ENCODE measurements around the gene CIPC. TPM values are rescaled to one million over a fixed set of nuclear protein-coding genes. Genes with fewer than 3 reads are reported as not detected.
A peak's percentile ranks its signal among the peaks of the same experiment; 100 is the strongest.

The CIPC gene
- total and polyA plus RNA-seq, 2 donors (not counting 1 experiment from before 2014, with no cell fraction given), result 13.3 to 47.0 TPM

- H3K79me2 ChIP-seq (ENCODE audit: control insufficient read depth, insufficient read depth, low read length), result peaks cover 26% of the 10 kb centered on the region
- Mint-ChIP-seq H3K4me3 (peak overlapping the region; percentile 93), H3K27ac (peak overlapping the region; percentile 94), H3K4me1 (peaks cover 73% of the 10 kb centered on the region), H3K9me3 (ENCODE audit: insufficient read depth) (no peaks in the 10 kb centered on the region), H3K27me3 (peaks cover 4% of the 10 kb centered on the region)
- no peak overlapping the region for H2AFZ ChIP-seq (ENCODE audit: insufficient read depth, low read depth, low read length, poor library complexity, severe bottlenecking)
- ChIA-PET POLR2A (interaction anchor here (2.3 to 7.5 kb wide), 5 partner anchors 9 to 95 kb away, joined by 7 to 110 read pairs (median 9); partner anchors contain the start of gene CIPC), CTCF (interaction anchor here (0.8 to 26.3 kb wide), 5 partner anchors 11 to 250 kb away, joined by 3 to 757 read pairs (median 25); partner anchors contain the start of gene CIPC)
- no peaks in the 10 kb centered on the region for H3K36me3 ChIP-seq (replicated peaks in 1 of 2; ENCODE audit: control extremely low read depth in 1 of 2, control insufficient read depth in 1 of 2, extremely low read depth in 1 of 2, insufficient read depth in 2 of 2, low read length in 1 of 2)
- peak overlapping the region; percentile 39 to 93 for H3K27ac ChIP-seq (ENCODE audit: low read length in 2 of 2)
- peaks cover 0 to 13% (median 4%) of the 10 kb centered on the region in 4 experiments for H3K27me3 ChIP-seq (replicated peaks in 1 of 4; ENCODE audit: control extremely low read depth in 1 of 4, control insufficient read depth in 3 of 4, insufficient read depth in 4 of 4, low read length in 3 of 4)
- intact Hi-C loops (cut with micrococcal nuclease), result loop anchor here (5.0 kb wide), 4 partner anchors 215 to 585 kb away; partner anchors contain the start of genes AHSA1, ALKBH1, ANGEL1 and SLIRP
- peaks cover 73 to 80% of the 10 kb centered on the region in 2 donors for H3K4me1 ChIP-seq (ENCODE audit: control insufficient read depth in 2 of 2, insufficient read depth in 2 of 2, low read length in 2 of 2)
- 34% methylated on average over 5 of the region's 6 CpGs for WGBS (ENCODE audit: insufficient coverage)
- peak overlapping the region; percentile 92 for H3K4me2 ChIP-seq (replicated peaks; ENCODE audit: low read depth, low read length, poor library complexity, severe bottlenecking)
- H4K20me1 ChIP-seq (ENCODE audit: control insufficient read depth, insufficient read depth, low read length, poor library complexity, severe bottlenecking), result no peaks in the 10 kb centered on the region
- H3K9ac ChIP-seq (ENCODE audit: low read length), result peak overlapping the region; percentile 5
- peak; percentile 46 for DNase-seq
- H3K4me3 ChIP-seq (ENCODE audit: control extremely low read depth in 1 of 5, extremely low read depth in 1 of 5, insufficient read depth in 1 of 5, low read depth in 2 of 5, low read length in 4 of 5), result peak overlapping the region in 1 of 5 experiments; percentile 73
- H3K9me3 ChIP-seq (ENCODE audit: control extremely low read depth in 1 of 3, control insufficient read depth in 2 of 3, insufficient read depth in 1 of 3, low read length in 2 of 3), result no peaks in the 10 kb centered on the region
- ATAC-seq (ENCODE audit: low read depth), result no peak
- no peak for TF ChIP-seq EZH2 (IDR thresholded peaks at IDR 0.05; ENCODE audit: borderline replicate concordance, insufficient read depth, low read depth, low read length, poor library complexity, severe bottlenecking)
- TF ChIP-seq, protein P1, sequence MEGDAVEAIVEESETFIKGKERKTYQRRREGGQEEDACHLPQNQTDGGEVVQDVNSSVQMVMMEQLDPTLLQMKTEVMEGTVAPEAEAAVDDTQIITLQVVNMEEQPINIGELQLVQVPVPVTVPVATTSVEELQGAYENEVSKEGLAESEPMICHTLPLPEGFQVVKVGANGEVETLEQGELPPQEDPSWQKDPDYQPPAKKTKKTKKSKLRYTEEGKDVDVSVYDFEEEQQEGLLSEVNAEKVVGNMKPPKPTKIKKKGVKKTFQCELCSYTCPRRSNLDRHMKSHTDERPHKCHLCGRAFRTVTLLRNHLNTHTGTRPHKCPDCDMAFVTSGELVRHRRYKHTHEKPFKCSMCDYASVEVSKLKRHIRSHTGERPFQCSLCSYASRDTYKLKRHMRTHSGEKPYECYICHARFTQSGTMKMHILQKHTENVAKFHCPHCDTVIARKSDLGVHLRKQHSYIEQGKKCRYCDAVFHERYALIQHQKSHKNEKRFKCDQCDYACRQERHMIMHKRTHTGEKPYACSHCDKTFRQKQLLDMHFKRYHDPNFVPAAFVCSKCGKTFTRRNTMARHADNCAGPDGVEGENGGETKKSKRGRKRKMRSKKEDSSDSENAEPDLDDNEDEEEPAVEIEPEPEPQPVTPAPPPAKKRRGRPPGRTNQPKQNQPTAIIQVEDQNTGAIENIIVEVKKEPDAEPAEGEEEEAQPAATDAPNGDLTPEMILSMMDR (IDR thresholded peaks at IDR 0.05), result no peak
Observed at GRCh38 chr14:77122526-77123125, 24.6 kb downstream of the CIPC start.

Data from B cell (primary cell).